WTC11 (cell line): ENCODE data around the gene SSU72.

Experiments used
- CTCF ChIP-seq: fragments of 200-600 bp; IDR thresholded peaks from 2 replicates; pipeline ENCODE4 v1.8.0; 2022; ENCODE audit warnings: antibody characterized with exemption
- NFATC4 ChIP-seq: fragments of 250-450 bp; sonication (Bioruptor Pico); IDR thresholded peaks from 2 replicates; pipeline ENCODE4 v1.9.0; 2021; ENCODE audit warnings: mild to moderate bottlenecking
- ZNF396 ChIP-seq: fragments of 250-450 bp; sonication (Bioruptor Pico); IDR thresholded peaks from 2 replicates; pipeline ENCODE4 v1.8.0; 2021; ENCODE audit warnings: mild to moderate bottlenecking, moderate library complexity, borderline replicate concordance
- TF ChIP-seq, protein P1 (sequence below): sonication (generic); formaldehyde crosslinking; IDR thresholded peaks from 2 replicates; pipeline ENCODE4 v1.8.0; 2022; ENCODE audit warnings: mild to moderate bottlenecking, missing genetic modification reagents

GRCh38 chr1:1621173-1622009, 46.7 kb upstream of the SSU72 start:
- TF ChIP-seq ZNF396 (CRISPR knock-in tag) (no peak), CTCF (no peak), NFATC4 (CRISPR knock-in tag) (no peak)
- TF ChIP-seq, protein P1, sequence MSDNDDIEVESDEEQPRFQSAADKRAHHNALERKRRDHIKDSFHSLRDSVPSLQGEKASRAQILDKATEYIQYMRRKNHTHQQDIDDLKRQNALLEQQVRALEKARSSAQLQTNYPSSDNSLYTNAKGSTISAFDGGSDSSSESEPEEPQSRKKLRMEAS: no peak
